GM04504 (cell line): ENCODE data around the gene TGFBR2.
A peak's percentile ranks its signal among the peaks of the same experiment; 100 is the strongest.

Experiments used
- DNase-seq: peaks from one replicate; pipeline ENCODE4 v3.0.0-alpha.2; 2012; ENCODE audit warnings: low read depth

TGFBR2 gene

GRCh38 chr3:30675006-30675405 lies 68.6 kb downstream of the TGFBR2 start:
- DNase-seq = no peak

GRCh38 chr3:30675774-30676173 lies 69.4 kb downstream of the TGFBR2 start:
- no peak for DNase-seq

- DNase-seq = no peak
Measured at GRCh38 chr3:30676424-30677346, 70.3 kb downstream of the TGFBR2 start.

GRCh38 chr3:30677347-30677685 lies 70.9 kb downstream of the TGFBR2 start:
- DNase-seq = no peak

- DNase-seq = no peak
Measured at GRCh38 chr3:30679045-30679444, 72.6 kb downstream of the TGFBR2 start.

- peak; percentile 70 for DNase-seq
Measured at GRCh38 chr3:30680789-30681648, 74.6 kb downstream of the TGFBR2 start.

- DNase-seq = no peak
Measured at GRCh38 chr3:30681649-30682211, 75.3 kb downstream of the TGFBR2 start.

GRCh38 chr3:30682434-30683155 lies 76.2 kb downstream of the TGFBR2 start:
- DNase-seq = no peak

- DNase-seq = no peak
Measured at GRCh38 chr3:30683769-30684168, 77.4 kb downstream of the TGFBR2 start.

- no peak for DNase-seq
Measured at GRCh38 chr3:30684356-30684755, 78.0 kb downstream of the TGFBR2 start.

- no peak for DNase-seq
Measured at GRCh38 chr3:30685267-30685667, 78.9 kb downstream of the TGFBR2 start.

GRCh38 chr3:30686176-30686575 lies 79.8 kb downstream of the TGFBR2 start:
- no peak for DNase-seq

- DNase-seq = no peak
Measured at GRCh38 chr3:30686799-30687198, 80.4 kb downstream of the TGFBR2 start.

- DNase-seq = no peak
Measured at GRCh38 chr3:30687930-30688570, 81.6 kb downstream of the TGFBR2 start.

GRCh38 chr3:30688776-30689641 lies 82.6 kb downstream of the TGFBR2 start:
- peak; percentile 52 for DNase-seq

- no peak for DNase-seq
Measured at GRCh38 chr3:30690199-30690598, 83.8 kb downstream of the TGFBR2 start.

- no peak for DNase-seq
Measured at GRCh38 chr3:30691249-30691880, 85.0 kb downstream of the TGFBR2 start.

GRCh38 chr3:30691944-30692343 lies 85.5 kb downstream of the TGFBR2 start:
- no peak for DNase-seq

GRCh38 chr3:30692498-30693130 lies 86.2 kb downstream of the TGFBR2 start:
- DNase-seq = no peak
